Psoas muscle (tissue), 8 donors: Measurements from ENCODE around the gene CARMIL1. TPM values are rescaled to one million over a fixed set of nuclear protein-coding genes. Genes with fewer than 3 reads are reported as not detected.

Source experiments
- ATAC-seq, 4 donors: fragments of 200-7000 bp; cut with Tn5 transposase; one replicate each; pipeline ENCODE4 v1.9.1; 2020; ENCODE audit warnings: moderate library complexity in 3 of 4, mild to moderate bottlenecking in 2 of 4
- DNase-seq, 2 donors: peaks; one replicate each; pipeline ENCODE4 v3.0.0-alpha.2; 2020
- H3K27ac ChIP-seq: fragments of 200-600 bp; one replicate; pipeline ENCODE4 v1.8.0; 2022
- H3K27me3 ChIP-seq, 3 donors: fragments of 200-600 bp in 1 of 3; one replicate each; pipeline versions ENCODE4 v1.6.1 to v1.8.0; 2013 to 2022; ENCODE audit warnings: low read length in 2 of 3, mild to moderate bottlenecking in 2 of 3, moderate library complexity in 1 of 3; ENCODE audit not compliant: insufficient read depth in 3 of 3
- H3K36me3 ChIP-seq, 2 donors: fragments of 200-600 bp in 1 of 2; one replicate each; pipeline versions ENCODE4 v1.6.1 to v1.8.0; 2013 to 2022; ENCODE audit warnings: low read depth in 1 of 2, mild to moderate bottlenecking in 1 of 2, moderate library complexity in 1 of 2; ENCODE audit not compliant: insufficient read depth in 1 of 2
- H3K4me1 ChIP-seq: fragments of 200-600 bp; one replicate; pipeline ENCODE4 v1.8.0; 2022
- H3K4me3 ChIP-seq: fragments of 200-600 bp; one replicate; pipeline ENCODE4 v1.8.0; 2022; ENCODE audit warnings: mild to moderate bottlenecking
- H3K9me3 ChIP-seq: fragments of 200-600 bp; one replicate; pipeline ENCODE4 v1.8.0; 2022
- CTCF ChIP-seq: fragments of 200-600 bp; IDR thresholded peaks from one replicate; pipeline ENCODE4 v1.8.0; 2022; ENCODE audit warnings: antibody characterized with exemption
- WGBS, 3 donors: extraction: QIAGEN DNeasy Blood & Tissue Kit; methylation state at CpG; one replicate each; pipeline versions ENCODE4 v1.1.6 to v1.1.7; 2013; 5-methylcytosine and 5-hydroxymethylcytosine counted together
- intact Hi-C, 2 donors: fragments of 100-400 bp; cut with DNase I; formaldehyde crosslinking; loops; one replicate each; pipeline versions ENCODE4 v1.11.0 to v1.14.2; 2022
- polyA plus RNA-seq, 3 donors: library from polyadenylated mRNA; stranded (reverse); fragments of 200-250 nt; gene quantifications; one replicate each; pipeline ENCODE4 v1.2.3, GENCODE V29; 2013
- total RNA-seq, 4 donors: library from RNA; stranded (reverse); fragmentation: NEBNext Ultra II Directional in 2 of 4; extraction: Animal tissue kit (Norgen Biotek cat#: 25700) in 2 of 4; gene quantifications; one replicate each; pipeline versions ENCODE4 v1.2.1 to v1.2.4, GENCODE V29; 2021 to 2023
- donor health status: healthy with polysubstance abuse.
- donor health status: DM: no; HTN: no; CAD: no; lungs with moderate emphysema.
- donor health status: Bipolar disorder and iron deficiency.
- donor health status: healthy.
- donor health status: DM: yes; HTN: yes; CAD: no.
- donor health status: DM: no; HTN: no; CAD: no.
- donor health status: DM: no; HTN: no; CAD: no.
- donor health status: DM: yes; HTN: yes; CAD: no.

Gene CARMIL1
- total and polyA plus RNA-seq, 7 donors, result 0.11 to 1.0 (median 0.76) TPM

GRCh38 chr6:25614052-25614451 lies 334.9 kb downstream of the CARMIL1 start:
- no peak for DNase-seq
- Histone ChIP-seq H3K9me3 (no peaks in the 10 kb centered on the region), H3K4me1 (no peaks in the 10 kb centered on the region), H3K27me3 (no peaks in the 10 kb centered on the region), H3K4me3 (no peak overlapping the region), H3K27ac (no peak overlapping the region), H3K36me3 (no peaks in the 10 kb centered on the region)
- intact Hi-C loops, result no loop called here
- no peak for ATAC-seq
- no peak for TF ChIP-seq CTCF
- 71 to 73% (median 72%) methylated on average over 4 of the region's 4 CpGs for WGBS, 3 donors

GRCh38 chr6:25615471-25615870 lies 336.3 kb downstream of the CARMIL1 start:
- no peaks in the 10 kb centered on the region for H3K9me3 ChIP-seq
- no peaks in the 10 kb centered on the region for H3K36me3 ChIP-seq
- no peak for TF ChIP-seq CTCF
- ATAC-seq (no peak), DNase-seq (no peak)
- H3K4me3 ChIP-seq, result no peak overlapping the region
- H3K27ac ChIP-seq, result no peak overlapping the region
- H3K4me1 ChIP-seq, result no peaks in the 10 kb centered on the region
- H3K27me3 ChIP-seq, result no peaks in the 10 kb centered on the region
- WGBS, 3 donors, result 76 to 86% (median 85%) methylated on average over 1 of the region's 1 CpG
- intact Hi-C loops, result no loop called here

- no peaks in the 10 kb centered on the region for H3K4me1 ChIP-seq
- H3K27ac ChIP-seq, result no peak overlapping the region
- H3K36me3 ChIP-seq, result no peaks in the 10 kb centered on the region
- WGBS, 3 donors, result 82 to 91% (median 83%) methylated on average over 2 of the region's 2 CpGs
- intact Hi-C loops, result no loop called here
- DNase-seq (no peak), ATAC-seq (no peak)
- TF ChIP-seq CTCF, result no peak
- no peaks in the 10 kb centered on the region for H3K27me3 ChIP-seq
- H3K9me3 ChIP-seq, result no peaks in the 10 kb centered on the region
- no peak overlapping the region for H3K4me3 ChIP-seq
Measured at GRCh38 chr6:25617997-25618396, 338.8 kb downstream of the CARMIL1 start.

- intact Hi-C loops, result no loop called here
- no peaks in the 10 kb centered on the region for H3K9me3 ChIP-seq
- no peak overlapping the region for H3K27ac ChIP-seq
- no peaks in the 10 kb centered on the region for H3K36me3 ChIP-seq
- no peaks in the 10 kb centered on the region for H3K4me1 ChIP-seq
- DNase-seq (no peak), ATAC-seq (no peak)
- no peak for TF ChIP-seq CTCF
- WGBS, 3 donors, result 65 to 72% (median 69%) methylated on average over 4 of the region's 4 CpGs
- H3K27me3 ChIP-seq, result no peaks in the 10 kb centered on the region
- no peak overlapping the region for H3K4me3 ChIP-seq
Measured at GRCh38 chr6:25619217-25619616, 340.0 kb downstream of the CARMIL1 start.

GRCh38 chr6:25620391-25620790 lies 341.2 kb downstream of the CARMIL1 start:
- no peaks in the 10 kb centered on the region for H3K27me3 ChIP-seq
- DNase-seq (no peak), ATAC-seq (no peak)
- TF ChIP-seq CTCF, result no peak
- 88 to 90% (median 89%) methylated on average over 2 of the region's 2 CpGs for WGBS, 3 donors
- no peaks in the 10 kb centered on the region for H3K9me3 ChIP-seq
- no peaks in the 10 kb centered on the region for H3K4me1 ChIP-seq
- H3K36me3 ChIP-seq, result no peaks in the 10 kb centered on the region
- no peak overlapping the region for H3K27ac ChIP-seq
- H3K4me3 ChIP-seq, result no peak overlapping the region
- intact Hi-C loops, result no loop called here
